HG02642 (cell line): ENCODE data around the gene SLC16A10.

Source experiments
- ATAC-seq: cut with Tn5 transposase; IDR thresholded peaks from one replicate; pipeline ENCODE4 v1.9.1; 2021; ENCODE audit warnings: mild to moderate bottlenecking; ENCODE audit not compliant: unreplicated experiment, poor library complexity

The SLC16A10 gene

DNA sequence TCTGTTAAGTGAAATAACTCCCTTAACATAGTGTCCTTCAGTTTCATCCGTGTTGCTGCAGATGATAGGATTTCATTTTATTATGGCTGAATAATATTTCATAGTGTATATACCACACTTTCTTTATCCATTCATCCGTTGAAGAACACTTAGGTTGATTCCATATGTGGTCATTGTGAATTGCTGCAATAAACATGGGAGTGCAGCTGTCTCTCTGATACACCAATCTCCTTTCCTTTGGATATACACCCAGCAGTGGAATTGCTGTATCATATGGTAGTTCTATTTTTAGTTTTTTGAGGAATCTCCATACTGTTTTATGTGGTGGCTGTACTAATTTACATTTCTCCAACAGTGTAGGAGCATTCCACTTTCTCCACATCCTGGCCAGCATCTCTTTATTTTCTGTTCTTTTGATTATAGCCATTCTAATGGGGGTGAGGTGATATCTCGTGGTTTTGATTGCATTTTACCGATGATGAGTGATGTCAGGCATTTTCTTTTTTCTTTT, 193.2 kb downstream of the SLC16A10 start:
- no peak for ATAC-seq
